ENCODE results near the gene LRRC3. TPM values are rescaled to one million over a fixed set of nuclear protein-coding genes. Genes with fewer than 3 reads are reported as not detected.

Gene LRRC3, protein sequence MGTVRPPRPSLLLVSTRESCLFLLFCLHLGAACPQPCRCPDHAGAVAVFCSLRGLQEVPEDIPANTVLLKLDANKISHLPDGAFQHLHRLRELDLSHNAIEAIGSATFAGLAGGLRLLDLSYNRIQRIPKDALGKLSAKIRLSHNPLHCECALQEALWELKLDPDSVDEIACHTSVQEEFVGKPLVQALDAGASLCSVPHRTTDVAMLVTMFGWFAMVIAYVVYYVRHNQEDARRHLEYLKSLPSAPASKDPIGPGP
- 1 to 10 TPM in 2 of 4 donors, under 1 TPM in 2; 0.57 to 2.9 (median 1.1) TPM for total RNA-seq

DNA sequence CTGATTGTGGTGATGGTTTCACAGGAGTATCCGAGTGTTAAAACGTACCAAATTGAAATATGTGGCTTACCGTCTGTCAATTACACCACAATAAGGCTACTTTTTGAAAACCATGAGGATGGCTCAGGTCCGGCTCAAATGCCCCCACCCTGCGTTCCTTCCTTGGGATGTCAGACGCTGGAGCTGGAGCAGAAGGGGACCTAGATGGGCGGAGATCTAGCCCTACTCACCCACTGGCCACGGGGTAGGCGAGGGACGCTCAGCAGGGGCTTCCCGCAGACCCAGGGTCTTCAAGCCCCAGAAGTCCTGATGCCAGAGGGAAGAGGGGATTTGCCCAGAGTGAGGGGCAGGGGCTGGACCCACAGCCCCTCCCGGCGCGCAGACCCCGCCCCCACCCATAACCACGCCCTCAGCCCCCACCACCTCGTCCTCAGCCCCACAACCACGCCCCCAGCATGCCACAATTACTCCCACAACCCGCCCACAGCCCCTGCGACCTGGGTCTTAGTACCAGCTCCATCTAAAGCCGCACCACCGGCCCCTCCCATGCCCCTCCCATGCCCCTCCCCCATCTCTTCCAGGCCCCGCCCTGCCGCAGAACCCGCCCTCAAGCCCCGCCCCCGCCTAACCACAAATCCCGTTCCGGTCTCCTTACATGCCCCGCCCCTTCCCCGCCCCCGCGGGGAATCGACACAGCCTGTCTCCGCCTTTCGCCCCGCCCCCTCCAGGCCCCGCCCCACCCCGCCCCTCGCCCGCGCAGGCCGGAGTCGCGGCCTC is at the start of gene LRRC3:
TSS of gene LRRC3 (plus strand) at position 764 of the 777 bp plus-strand sequence. CDS start 1,135 bp downstream, outside the sequence.
- Histone ChIP-seq H3K36me3 (no peaks in the 10 kb centered on the region), H3K9me3 (peaks cover 0 to 5% (median 0%) of the 10 kb centered on the region in 3 donors), H3K4me1 (peaks cover 4 to 20% (median 8%) of the 10 kb centered on the region in 3 donors), H3K4me3 (peak within 1 kb of the TSS; percentile 52 to 87 (median 74)), H3K27ac (peak within 1 kb of the TSS in 3 of 4 donors; percentile 38 to 73 (median 52)), H3K27me3 (peaks cover 0 to 23% (median 0%) of the 10 kb centered on the region in 4 donors)
- 14 to 22% methylated on average over 9 to 18 of the region's 45 CpGs for WGBS, 2 donors
- DNase-seq: peak; percentile 44
- no peak for TF ChIP-seq POLR2A (IDR thresholded peaks at IDR 0.05)
- TF ChIP-seq, protein P1, sequence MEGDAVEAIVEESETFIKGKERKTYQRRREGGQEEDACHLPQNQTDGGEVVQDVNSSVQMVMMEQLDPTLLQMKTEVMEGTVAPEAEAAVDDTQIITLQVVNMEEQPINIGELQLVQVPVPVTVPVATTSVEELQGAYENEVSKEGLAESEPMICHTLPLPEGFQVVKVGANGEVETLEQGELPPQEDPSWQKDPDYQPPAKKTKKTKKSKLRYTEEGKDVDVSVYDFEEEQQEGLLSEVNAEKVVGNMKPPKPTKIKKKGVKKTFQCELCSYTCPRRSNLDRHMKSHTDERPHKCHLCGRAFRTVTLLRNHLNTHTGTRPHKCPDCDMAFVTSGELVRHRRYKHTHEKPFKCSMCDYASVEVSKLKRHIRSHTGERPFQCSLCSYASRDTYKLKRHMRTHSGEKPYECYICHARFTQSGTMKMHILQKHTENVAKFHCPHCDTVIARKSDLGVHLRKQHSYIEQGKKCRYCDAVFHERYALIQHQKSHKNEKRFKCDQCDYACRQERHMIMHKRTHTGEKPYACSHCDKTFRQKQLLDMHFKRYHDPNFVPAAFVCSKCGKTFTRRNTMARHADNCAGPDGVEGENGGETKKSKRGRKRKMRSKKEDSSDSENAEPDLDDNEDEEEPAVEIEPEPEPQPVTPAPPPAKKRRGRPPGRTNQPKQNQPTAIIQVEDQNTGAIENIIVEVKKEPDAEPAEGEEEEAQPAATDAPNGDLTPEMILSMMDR (IDR thresholded peaks at IDR 0.05): no peak
- intact Hi-C loops (cut with DNase I): no loop called here

DNA sequence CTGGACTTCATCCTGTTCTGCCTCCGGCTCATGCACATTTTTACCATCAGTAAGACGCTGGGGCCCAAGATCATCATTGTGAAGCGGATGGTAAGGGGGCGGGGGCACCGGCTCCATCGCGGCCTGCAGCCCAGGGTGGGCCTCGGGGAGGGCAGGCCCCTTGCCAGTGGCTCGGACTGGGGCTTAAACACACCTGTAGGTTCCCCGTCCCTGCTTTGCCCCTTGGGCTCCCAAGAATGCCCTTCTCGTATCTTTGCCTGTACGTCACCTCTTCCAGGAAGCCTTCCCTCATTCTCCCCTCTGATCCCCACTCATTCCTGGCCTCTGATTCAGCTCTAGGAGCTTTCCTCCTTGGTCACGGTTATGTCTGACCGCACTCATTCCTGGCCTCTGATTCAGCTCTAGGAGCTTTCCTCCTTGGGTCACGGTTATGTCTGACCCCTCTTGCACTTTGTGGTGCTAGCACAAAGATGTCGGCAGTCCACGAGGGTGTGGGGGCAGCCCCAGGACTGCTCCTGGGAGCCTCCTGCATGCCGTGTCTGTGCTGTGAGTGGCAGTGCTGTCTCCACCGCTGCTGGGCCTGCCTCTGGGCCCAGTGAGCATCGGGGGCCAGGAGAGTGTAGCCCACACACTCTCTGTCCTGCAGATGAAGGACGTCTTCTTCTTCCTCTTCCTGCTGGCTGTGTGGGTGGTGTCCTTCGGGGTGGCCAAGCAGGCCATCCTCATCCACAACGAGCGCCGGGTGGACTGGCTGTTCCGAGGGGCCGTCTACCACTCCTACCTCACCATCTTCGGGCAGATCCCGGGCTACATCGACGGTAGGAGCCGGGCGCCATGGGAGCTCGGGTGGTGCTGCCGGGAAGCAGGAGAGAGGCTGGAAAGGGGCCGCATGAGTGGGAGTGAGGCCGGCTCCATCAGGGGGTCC is 49.1 kb upstream of the LRRC3 start:
- TF ChIP-seq POLR2A (IDR thresholded peaks at IDR 0.05): no peak
- TF ChIP-seq, protein P1 (IDR thresholded peaks at IDR 0.05): no peak
- no peaks in the 10 kb centered on the region for H3K36me3 ChIP-seq
- WGBS, 2 donors: 75 to 86% methylated on average over 11 to 17 of the region's 37 CpGs
- no peaks in the 10 kb centered on the region for H3K27me3 ChIP-seq
- intact Hi-C loops (cut with DNase I): no loop called here
- H3K27ac ChIP-seq: no peak overlapping the region
- H3K9me3 ChIP-seq: no peaks in the 10 kb centered on the region
- H3K4me3 ChIP-seq: no peak overlapping the region
- H3K4me1 ChIP-seq: no peaks in the 10 kb centered on the region
- DNase-seq: no peak

DNA sequence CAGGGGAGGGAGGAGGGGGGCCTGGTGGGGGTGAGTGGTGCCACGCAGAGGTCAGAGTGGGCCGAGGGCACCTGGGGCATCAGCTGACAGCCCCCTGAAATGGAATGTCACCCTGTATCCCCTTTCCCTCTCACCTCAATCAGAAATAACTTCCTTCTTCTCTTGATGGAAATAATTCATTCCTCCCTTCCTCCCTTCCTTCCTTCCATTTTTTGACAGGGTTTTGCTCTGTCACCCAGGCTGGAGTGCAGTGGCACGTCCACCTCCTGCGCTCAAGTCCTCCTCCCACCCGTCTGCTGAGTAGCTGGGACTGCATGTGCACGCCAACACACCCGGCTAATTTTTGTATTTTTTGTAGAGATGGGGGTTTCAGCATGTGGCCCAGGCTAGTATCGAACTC is 48.4 kb upstream of the LRRC3 start:
- TF ChIP-seq, protein P1 (IDR thresholded peaks at IDR 0.05): no peak
- TF ChIP-seq POLR2A (IDR thresholded peaks at IDR 0.05): no peak
- no peak overlapping the region for H3K4me3 ChIP-seq
- DNase-seq: no peak
- no peaks in the 10 kb centered on the region for H3K36me3 ChIP-seq
- H3K27me3 ChIP-seq: no peaks in the 10 kb centered on the region
- H3K4me1 ChIP-seq: no peaks in the 10 kb centered on the region
- H3K9me3 ChIP-seq: no peaks in the 10 kb centered on the region
- WGBS, 2 donors: 71 to 96% methylated on average over 3 to 8 of the region's 8 CpGs
- no peak overlapping the region for H3K27ac ChIP-seq
- intact Hi-C loops (cut with DNase I): no loop called here

GRCh38 chr21:44407493-44407892 is 47.8 kb upstream of the LRRC3 start:
- 56 to 71% methylated on average over 7 of the region's 7 CpGs for WGBS, 2 donors
- Histone ChIP-seq H3K4me1 (no peaks in the 10 kb centered on the region), H3K9me3 (no peaks in the 10 kb centered on the region), H3K36me3 (no peaks in the 10 kb centered on the region), H3K4me3 (no peak overlapping the region), H3K27ac (no peak overlapping the region), H3K27me3 (no peaks in the 10 kb centered on the region)
- intact Hi-C loops (cut with DNase I): no loop called here
- TF ChIP-seq, protein P1 (IDR thresholded peaks at IDR 0.05): no peak
- no peak for TF ChIP-seq POLR2A (IDR thresholded peaks at IDR 0.05)
- DNase-seq: no peak

Data from esophagus squamous epithelium (tissue), 5 donors.